SK-MEL-5 (cell line): ENCODE measurements around the gene ALKBH6. TPM values are rescaled to one million over a fixed set of nuclear protein-coding genes. Genes with fewer than 3 reads are reported as not detected.
A peak's percentile ranks its signal among the peaks of the same experiment; 100 is the strongest.
"Not testable (repeated sequence)": the region's sequence is repeated elsewhere in the genome, so short reads cannot be mapped to it uniquely, and the experiment has no call there.

Source experiments
- DNase-seq: peaks from one replicate; pipeline ENCODE4 v3.0.0-alpha.2; 2016; ENCODE audit warnings: low read depth, low spot score
- in situ Hi-C: cut with HindIII; loops from 2 replicates; pipeline ENCODE4 v1.10.0; 2016; ENCODE audit warnings: low sequenced_read_pairs, high pct_unique_total_duplicates, low pct_unique_long_range_greater_than_20kb
- total RNA-seq: library from RNA; depleted of rRNA; stranded (reverse); fragments of >200 nt; shearing (Covaris generic); gene quantifications from 2 replicates; pipeline ENCODE4 v1.2.3, GENCODE V29; 2014; rRNA removed

ALKBH6 gene
- total RNA-seq, 1 experiment from 2014 or later, result 14.9 TPM

GRCh38 chr19:35980997-35981396 is 33.0 kb downstream of the ALKBH6 start:
- in situ Hi-C loops, result not testable (repeated sequence)

GRCh38 chr19:35978832-35979365 is 35.1 kb downstream of the ALKBH6 start:
- DNase-seq, result no peak
- in situ Hi-C loops, result no loop called here

More at GRCh38 chr19:35980997-35981396, 33.0 kb downstream of the ALKBH6 start:
- DNase-seq, result not testable (repeated sequence)

- in situ Hi-C loops, result no loop called here
- DNase-seq, result no peak
Observed at GRCh38 chr19:35978271-35978670, 35.7 kb downstream of the ALKBH6 start.

GRCh38 chr19:35977446-35978222 is 36.4 kb downstream of the ALKBH6 start:
- peak; percentile 34 for DNase-seq
- in situ Hi-C loops, result no loop called here

GRCh38 chr19:35975608-35976214 is 38.3 kb downstream of the ALKBH6 start:
- in situ Hi-C loops, result no loop called here
- DNase-seq, result no peak

GRCh38 chr19:35973487-35973886 is 40.5 kb downstream of the ALKBH6 start:
- in situ Hi-C loops, result no loop called here
- DNase-seq, result peak; percentile 25

- no peak for DNase-seq
- in situ Hi-C loops, result no loop called here
Observed at GRCh38 chr19:35966771-35967170, 47.2 kb downstream of the ALKBH6 start.

GRCh38 chr19:35963514-35963913 is 50.5 kb downstream of the ALKBH6 start:
- DNase-seq, result peak; percentile 52
- in situ Hi-C loops, result no loop called here

GRCh38 chr19:35960432-35960972 is 53.5 kb downstream of the ALKBH6 start:
- in situ Hi-C loops, result no loop called here
- DNase-seq, result no peak

GRCh38 chr19:35959968-35960320 is 54.1 kb downstream of the ALKBH6 start:
- in situ Hi-C loops, result no loop called here
- no peak for DNase-seq

Other genes starting within 250 kb of the ALKBH6 start
- gene ARHGAP33, start 238.6 kb downstream of the ALKBH6 start, total RNA-seq, result 0.83 and 0.87 TPM in 2 replicates
- not detected in 2 replicates for gene PRODH2, start 201.4 kb downstream of the ALKBH6 start, total RNA-seq
- gene NPHS1, start 161.7 kb downstream of the ALKBH6 start, total RNA-seq, result not detected in 2 replicates
- gene KIRREL2, start 157.3 kb downstream of the ALKBH6 start, total RNA-seq, result 1.7 and 2.4 TPM in 2 replicates
- 9.2 and 13.5 TPM in 2 replicates for gene APLP1, start 145.6 kb downstream of the ALKBH6 start, total RNA-seq
- 1.1 and 1.9 TPM in 2 replicates for gene NFKBID, start 113.7 kb downstream of the ALKBH6 start, total RNA-seq
- not detected in 2 replicates for gene HCST, start 111.7 kb downstream of the ALKBH6 start, total RNA-seq
- not detected in 2 replicates for gene TYROBP, start 105.9 kb downstream of the ALKBH6 start, total RNA-seq
- 1.8 and 3.3 TPM in 2 replicates for gene LRFN3, start 77.8 kb downstream of the ALKBH6 start, total RNA-seq
- gene SDHAF1, start 19.0 kb downstream of the ALKBH6 start, total RNA-seq, result 13.3 and 14.1 TPM in 2 replicates
- gene SYNE4, start 5.4 kb downstream of the ALKBH6 start, total RNA-seq, result not detected in 2 replicates
- 0.34 and 0.43 TPM in 2 replicates for gene CLIP3, start 18.7 kb upstream of the ALKBH6 start, total RNA-seq
- gene THAP8, start 40.1 kb upstream of the ALKBH6 start, total RNA-seq, result 1.5 and 1.6 TPM in 2 replicates
- gene WDR62, start 40.7 kb upstream of the ALKBH6 start, total RNA-seq, result 2.7 and 4.1 TPM in 2 replicates
- not detected in 2 replicates for gene OVOL3, start 96.9 kb upstream of the ALKBH6 start, total RNA-seq
- 62.8 and 70.4 TPM in 2 replicates for gene POLR2I, start 100.7 kb upstream of the ALKBH6 start, total RNA-seq
- gene TBCB, start 101.3 kb upstream of the ALKBH6 start, total RNA-seq, result 181 and 190 TPM in 2 replicates
- gene CAPNS1, start 125.9 kb upstream of the ALKBH6 start, total RNA-seq, result 214 and 271 TPM in 2 replicates
- not detected in 2 replicates for gene COX7A1, start 138.2 kb upstream of the ALKBH6 start, total RNA-seq
- gene ZNF565, start 200.5 kb upstream of the ALKBH6 start, total RNA-seq, result 1.7 and 2.6 TPM in 2 replicates
- gene ZNF146, start 200.9 kb upstream of the ALKBH6 start, total RNA-seq, result 88.8 and 97.2 TPM in 2 replicates